GM20000 (cell line): ENCODE measurements around the gene TCERG1L.

Source experiments
- DNase-seq: peaks from one replicate; pipeline ENCODE4 v3.0.0; 2012; ENCODE audit warnings: low spot score
- CTCF ChIP-seq: IDR thresholded peaks from 2 replicates; pipeline ENCODE4 v1.5.1; 2012; ENCODE audit warnings: mild to moderate bottlenecking, control low read depth; ENCODE audit errors: extremely low read depth, missing control alignments

TCERG1L gene

GRCh38 chr10:131130025-131130424, 181.5 kb downstream of the TCERG1L start:
- no peak for DNase-seq
- TF ChIP-seq CTCF = no peak

GRCh38 chr10:131129544-131129943, 182.0 kb downstream of the TCERG1L start:
- DNase-seq = no peak
- TF ChIP-seq CTCF = no peak

- DNase-seq = no peak
- TF ChIP-seq CTCF = no peak
Measured at GRCh38 chr10:131128731-131129130, 182.8 kb downstream of the TCERG1L start.

GRCh38 chr10:131127610-131128009, 183.9 kb downstream of the TCERG1L start:
- DNase-seq = no peak
- no peak for TF ChIP-seq CTCF

GRCh38 chr10:131127138-131127589, 184.4 kb downstream of the TCERG1L start:
- no peak for TF ChIP-seq CTCF
- DNase-seq = no peak

GRCh38 chr10:131126321-131127137, 185.0 kb downstream of the TCERG1L start:
- no peak for DNase-seq

More at GRCh38 chr10:131126321-131127137, 185.0 kb downstream of the TCERG1L start:
- no peak for TF ChIP-seq CTCF
